Measurements from ENCODE around the gene CCDC180.

DNA sequence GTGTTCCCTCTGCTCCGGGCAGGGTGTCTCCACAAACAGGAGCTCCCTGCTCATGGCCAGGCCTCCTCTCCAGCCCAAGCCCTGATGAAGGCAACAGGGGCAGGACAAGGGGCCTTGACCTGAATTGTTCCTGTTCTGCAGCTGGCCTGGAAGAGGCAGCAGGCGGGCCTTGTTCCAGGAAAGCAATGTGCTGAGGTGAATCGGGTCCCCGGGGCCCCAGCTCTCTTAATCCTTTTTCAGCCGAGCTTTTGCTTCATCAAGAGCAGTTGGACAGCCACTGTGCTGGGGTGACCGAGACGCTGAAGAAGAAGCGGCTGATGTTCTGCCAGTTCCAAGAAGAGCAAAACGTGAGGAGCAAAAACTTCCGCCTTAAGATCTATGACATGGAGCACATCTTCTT, 41.4 kb downstream of the CCDC180 start:
- TF ChIP-seq, protein P1, sequence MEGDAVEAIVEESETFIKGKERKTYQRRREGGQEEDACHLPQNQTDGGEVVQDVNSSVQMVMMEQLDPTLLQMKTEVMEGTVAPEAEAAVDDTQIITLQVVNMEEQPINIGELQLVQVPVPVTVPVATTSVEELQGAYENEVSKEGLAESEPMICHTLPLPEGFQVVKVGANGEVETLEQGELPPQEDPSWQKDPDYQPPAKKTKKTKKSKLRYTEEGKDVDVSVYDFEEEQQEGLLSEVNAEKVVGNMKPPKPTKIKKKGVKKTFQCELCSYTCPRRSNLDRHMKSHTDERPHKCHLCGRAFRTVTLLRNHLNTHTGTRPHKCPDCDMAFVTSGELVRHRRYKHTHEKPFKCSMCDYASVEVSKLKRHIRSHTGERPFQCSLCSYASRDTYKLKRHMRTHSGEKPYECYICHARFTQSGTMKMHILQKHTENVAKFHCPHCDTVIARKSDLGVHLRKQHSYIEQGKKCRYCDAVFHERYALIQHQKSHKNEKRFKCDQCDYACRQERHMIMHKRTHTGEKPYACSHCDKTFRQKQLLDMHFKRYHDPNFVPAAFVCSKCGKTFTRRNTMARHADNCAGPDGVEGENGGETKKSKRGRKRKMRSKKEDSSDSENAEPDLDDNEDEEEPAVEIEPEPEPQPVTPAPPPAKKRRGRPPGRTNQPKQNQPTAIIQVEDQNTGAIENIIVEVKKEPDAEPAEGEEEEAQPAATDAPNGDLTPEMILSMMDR (IDR thresholded peaks at IDR 0.05) = no peak
- TF ChIP-seq RCOR1 (IDR thresholded peaks at IDR 0.05; ENCODE audit: low read length) (no peak), EZH2phosphoT487 (IDR thresholded peaks at IDR 0.05; ENCODE audit: borderline replicate concordance, low read depth) (no peak), MXI1 (IDR thresholded peaks at IDR 0.05; ENCODE audit: low read depth, low read length) (no peak), TEAD4 (IDR thresholded peaks at IDR 0.05; ENCODE audit: borderline replicate concordance, insufficient read depth) (no peak), YY1 (IDR thresholded peaks at IDR 0.05; ENCODE audit: low read depth) (no peak), EP300 (IDR thresholded peaks at IDR 0.05; ENCODE audit: borderline replicate concordance in 1 of 2, low read depth in 1 of 2, low read length in 1 of 2) (no peak), JUND (IDR thresholded peaks at IDR 0.05) (no peak), GATA2 (CRISPR knock-in tag; IDR thresholded peaks at IDR 0.05) (no peak)
- TF ChIP-seq, protein P2, sequence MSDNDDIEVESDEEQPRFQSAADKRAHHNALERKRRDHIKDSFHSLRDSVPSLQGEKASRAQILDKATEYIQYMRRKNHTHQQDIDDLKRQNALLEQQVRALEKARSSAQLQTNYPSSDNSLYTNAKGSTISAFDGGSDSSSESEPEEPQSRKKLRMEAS (IDR thresholded peaks at IDR 0.05; ENCODE audit: low read depth) = no peak
- TF ChIP-seq, protein P3, sequence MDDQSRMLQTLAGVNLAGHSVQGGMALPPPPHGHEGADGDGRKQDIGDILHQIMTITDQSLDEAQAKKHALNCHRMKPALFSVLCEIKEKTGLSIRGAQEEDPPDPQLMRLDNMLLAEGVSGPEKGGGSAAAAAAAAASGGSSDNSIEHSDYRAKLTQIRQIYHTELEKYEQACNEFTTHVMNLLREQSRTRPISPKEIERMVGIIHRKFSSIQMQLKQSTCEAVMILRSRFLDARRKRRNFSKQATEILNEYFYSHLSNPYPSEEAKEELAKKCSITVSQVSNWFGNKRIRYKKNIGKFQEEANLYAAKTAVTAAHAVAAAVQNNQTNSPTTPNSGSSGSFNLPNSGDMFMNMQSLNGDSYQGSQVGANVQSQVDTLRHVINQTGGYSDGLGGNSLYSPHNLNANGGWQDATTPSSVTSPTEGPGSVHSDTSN (IDR thresholded peaks at IDR 0.05) = no peak

Data from SK-N-SH (cell line).